ENCODE measurements around the gene RAB44. TPM values are rescaled to one million over a fixed set of nuclear protein-coding genes. Genes with fewer than 3 reads are reported as not detected.

RAB44 gene
- total RNA-seq, 4 donors from 2014 or later = 0.30 to 1.0 (median 0.63) TPM

- Histone ChIP-seq H3K27me3 (no peaks in the 10 kb centered on the region), H3K27ac (no peak overlapping the region), H3K9me3 (no peaks in the 10 kb centered on the region), H3K4me1 (peaks cover 0 to 13% (median 0%) of the 10 kb centered on the region in 4 donors), H3K4me3 (no peak overlapping the region), H3K36me3 (no peaks in the 10 kb centered on the region)
- no peak for DNase-seq (ENCODE audit: low spot score in 2 of 2)
- WGBS, 2 donors = 78 to 79% methylated on average over 6 of the region's 6 CpGs
- TF ChIP-seq, protein P1, sequence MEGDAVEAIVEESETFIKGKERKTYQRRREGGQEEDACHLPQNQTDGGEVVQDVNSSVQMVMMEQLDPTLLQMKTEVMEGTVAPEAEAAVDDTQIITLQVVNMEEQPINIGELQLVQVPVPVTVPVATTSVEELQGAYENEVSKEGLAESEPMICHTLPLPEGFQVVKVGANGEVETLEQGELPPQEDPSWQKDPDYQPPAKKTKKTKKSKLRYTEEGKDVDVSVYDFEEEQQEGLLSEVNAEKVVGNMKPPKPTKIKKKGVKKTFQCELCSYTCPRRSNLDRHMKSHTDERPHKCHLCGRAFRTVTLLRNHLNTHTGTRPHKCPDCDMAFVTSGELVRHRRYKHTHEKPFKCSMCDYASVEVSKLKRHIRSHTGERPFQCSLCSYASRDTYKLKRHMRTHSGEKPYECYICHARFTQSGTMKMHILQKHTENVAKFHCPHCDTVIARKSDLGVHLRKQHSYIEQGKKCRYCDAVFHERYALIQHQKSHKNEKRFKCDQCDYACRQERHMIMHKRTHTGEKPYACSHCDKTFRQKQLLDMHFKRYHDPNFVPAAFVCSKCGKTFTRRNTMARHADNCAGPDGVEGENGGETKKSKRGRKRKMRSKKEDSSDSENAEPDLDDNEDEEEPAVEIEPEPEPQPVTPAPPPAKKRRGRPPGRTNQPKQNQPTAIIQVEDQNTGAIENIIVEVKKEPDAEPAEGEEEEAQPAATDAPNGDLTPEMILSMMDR (IDR thresholded peaks at IDR 0.05) = no peak
- TF ChIP-seq POLR2A (IDR thresholded peaks at IDR 0.05) = no peak
- TF ChIP-seq EP300 (IDR thresholded peaks at IDR 0.05) = no peak
Measured at GRCh38 chr6:36655085-36655724, 42.4 kb upstream of the RAB44 start.

DNA sequence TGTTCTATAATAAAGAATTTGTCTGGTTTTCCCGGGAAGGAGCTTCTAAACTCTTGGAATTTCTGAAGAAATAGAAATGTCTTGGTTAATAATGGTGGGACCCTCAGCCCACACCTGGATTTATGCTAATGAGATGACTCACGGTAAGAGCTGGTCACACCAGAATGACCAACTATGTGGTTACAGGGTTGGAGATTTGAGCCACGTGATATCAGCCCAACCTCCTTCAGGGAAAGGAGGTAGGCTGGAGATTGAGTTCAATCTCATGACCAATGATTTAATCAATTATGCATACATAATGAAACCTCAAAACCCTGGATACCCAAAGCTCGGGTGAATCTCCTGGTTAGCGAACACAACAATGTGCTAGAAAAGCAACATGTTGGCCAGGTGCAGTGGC is 41.2 kb upstream of the RAB44 start:
- Histone ChIP-seq H3K36me3 (no peaks in the 10 kb centered on the region), H3K27me3 (no peaks in the 10 kb centered on the region), H3K9me3 (no peaks in the 10 kb centered on the region), H3K4me3 (no peak overlapping the region), H3K4me1 (peaks cover 0 to 16% (median 3%) of the 10 kb centered on the region in 4 donors), H3K27ac (no peak overlapping the region)
- WGBS, 2 donors = 72 to 75% methylated on average over 5 of the region's 5 CpGs
- TF ChIP-seq POLR2A (IDR thresholded peaks at IDR 0.05) = no peak
- no peak for TF ChIP-seq EP300 (IDR thresholded peaks at IDR 0.05)
- TF ChIP-seq, protein P1 (IDR thresholded peaks at IDR 0.05) = no peak
- no peak for DNase-seq (ENCODE audit: low spot score in 2 of 2)

DNA sequence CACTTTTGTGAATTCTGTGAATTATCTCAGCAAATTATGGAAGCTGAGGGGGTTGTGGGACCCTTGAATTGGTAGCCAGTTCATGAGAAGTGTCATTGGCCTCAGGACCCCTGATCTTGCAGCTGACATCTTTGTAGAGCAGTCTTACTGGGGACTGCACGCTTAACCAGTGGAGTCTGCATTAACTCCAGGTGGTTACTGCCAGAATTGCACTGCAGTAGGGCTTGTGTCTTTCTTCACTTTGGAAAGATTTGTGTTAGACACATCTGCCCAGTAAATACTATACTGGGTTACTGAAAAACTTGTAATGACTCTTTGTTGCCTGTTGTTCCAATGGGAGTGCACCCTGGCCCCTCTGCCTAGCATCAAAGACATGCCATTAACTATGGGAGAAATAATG is 40.4 kb upstream of the RAB44 start:
- Histone ChIP-seq H3K27me3 (no peaks in the 10 kb centered on the region), H3K4me1 (peaks cover 0 to 16% (median 3%) of the 10 kb centered on the region in 4 donors), H3K36me3 (no peaks in the 10 kb centered on the region), H3K27ac (no peak overlapping the region), H3K4me3 (no peak overlapping the region), H3K9me3 (no peaks in the 10 kb centered on the region)
- DNase-seq (ENCODE audit: low spot score in 2 of 2) = no peak
- TF ChIP-seq POLR2A (IDR thresholded peaks at IDR 0.05) = no peak
- TF ChIP-seq EP300 (IDR thresholded peaks at IDR 0.05) = no peak
- TF ChIP-seq, protein P1 (IDR thresholded peaks at IDR 0.05) = no peak
- WGBS, 2 donors = 92 to 93% methylated on average over 1 of the region's 1 CpG

- 56 to 75% methylated on average over 1 of the region's 1 CpG for WGBS, 2 donors
- H3K27ac ChIP-seq = no peak overlapping the region
Measured at GRCh38 chr6:36657942-36658544, 39.6 kb upstream of the RAB44 start.

DNA sequence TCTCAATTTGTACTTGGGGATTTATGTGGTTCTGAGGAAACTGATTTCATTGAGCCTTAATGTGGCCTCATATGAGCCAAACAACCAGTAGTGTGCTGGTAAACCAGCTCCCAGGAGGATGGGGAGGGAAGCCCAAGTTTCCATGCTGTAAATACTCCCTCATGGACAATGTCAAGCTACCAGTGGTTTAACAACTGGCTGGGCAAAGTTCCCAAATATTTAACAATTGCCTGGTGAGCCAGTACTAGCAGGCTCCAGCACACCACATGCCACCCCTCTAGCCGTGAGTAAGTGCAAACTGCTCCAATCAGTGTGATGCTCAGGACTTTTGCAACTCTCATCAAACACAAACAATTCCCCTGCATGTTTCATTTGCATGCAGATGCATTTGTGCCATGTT is 38.4 kb upstream of the RAB44 start:
- TF ChIP-seq, protein P1 (IDR thresholded peaks at IDR 0.05) = no peak
- no peak for TF ChIP-seq POLR2A (IDR thresholded peaks at IDR 0.05)
- TF ChIP-seq EP300 (IDR thresholded peaks at IDR 0.05) = no peak
- H3K4me3 ChIP-seq = no peak overlapping the region
- peaks cover 0 to 16% (median 5%) of the 10 kb centered on the region in 4 donors for H3K4me1 ChIP-seq
- WGBS, 2 donors = 50 to 64% methylated on average over 1 of the region's 1 CpG
- no peaks in the 10 kb centered on the region for H3K27me3 ChIP-seq
- H3K27ac ChIP-seq = no peak overlapping the region
- no peaks in the 10 kb centered on the region for H3K36me3 ChIP-seq
- H3K9me3 ChIP-seq = no peaks in the 10 kb centered on the region
- no peak for DNase-seq (ENCODE audit: low spot score in 2 of 2)

More at GRCh38 chr6:36657942-36658544, 39.6 kb upstream of the RAB44 start:
- peaks cover 0 to 16% (median 5%) of the 10 kb centered on the region in 4 donors for H3K4me1 ChIP-seq
- H3K27me3 ChIP-seq = no peaks in the 10 kb centered on the region
- TF ChIP-seq EP300 (IDR thresholded peaks at IDR 0.05) (no peak), POLR2A (IDR thresholded peaks at IDR 0.05) (no peak)
- TF ChIP-seq, protein P1 (IDR thresholded peaks at IDR 0.05) = no peak
- H3K4me3 ChIP-seq = no peak overlapping the region
- DNase-seq (ENCODE audit: low spot score in 2 of 2) = no peak
- H3K36me3 ChIP-seq = no peaks in the 10 kb centered on the region
- no peaks in the 10 kb centered on the region for H3K9me3 ChIP-seq

Measured in tibial nerve (tissue), 4 donors.